RCC 7860 (cell line): ENCODE data around the gene RAP1A.
"Not testable (repeated sequence)": the region's sequence is repeated elsewhere in the genome, so short reads cannot be mapped to it uniquely, and the experiment has no call there.

ENCODE experiments used
- DNase-seq: peaks from one replicate; pipeline ENCODE4 v3.0.0-alpha.2; 2015; ENCODE audit warnings: low spot score
- FAIRE-seq: peaks from 2 replicates; lab custom pipeline; 2012; peaks lifted over from hg19 to GRCh38; lab: Jason Lieb, UNC

The RAP1A gene

GRCh38 chr1:111660204-111661150, 40.9 kb downstream of the RAP1A start:
- DNase-seq = no peak
- FAIRE-seq = no peak

DNA sequence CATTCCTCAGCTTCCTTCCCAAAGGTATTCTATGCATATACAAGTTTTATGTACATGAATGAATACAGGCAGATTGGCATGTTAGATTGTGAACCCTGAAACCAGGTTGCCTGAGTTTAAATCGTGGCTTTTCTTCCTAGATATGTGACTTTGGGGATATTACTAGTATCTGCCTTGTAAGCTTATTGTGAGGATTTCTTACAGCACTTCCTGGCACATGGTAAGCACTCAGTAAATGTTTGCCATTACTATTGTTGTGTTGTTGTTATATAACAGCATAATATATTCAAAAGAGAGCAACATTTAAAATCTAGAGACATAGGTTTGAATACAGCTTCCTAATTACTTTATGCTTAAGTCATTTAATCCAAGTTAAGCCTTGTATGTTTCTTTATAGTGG, 45.1 kb downstream of the RAP1A start:
- FAIRE-seq (no peak), DNase-seq (no peak)

GRCh38 chr1:111665497-111665896, 45.9 kb downstream of the RAP1A start:
- DNase-seq (no peak), FAIRE-seq (no peak)

- FAIRE-seq = no peak
- DNase-seq = no peak
These were observed 47.2 kb downstream of the RAP1A start for GRCh38 chr1:111666828-111667227.

DNA sequence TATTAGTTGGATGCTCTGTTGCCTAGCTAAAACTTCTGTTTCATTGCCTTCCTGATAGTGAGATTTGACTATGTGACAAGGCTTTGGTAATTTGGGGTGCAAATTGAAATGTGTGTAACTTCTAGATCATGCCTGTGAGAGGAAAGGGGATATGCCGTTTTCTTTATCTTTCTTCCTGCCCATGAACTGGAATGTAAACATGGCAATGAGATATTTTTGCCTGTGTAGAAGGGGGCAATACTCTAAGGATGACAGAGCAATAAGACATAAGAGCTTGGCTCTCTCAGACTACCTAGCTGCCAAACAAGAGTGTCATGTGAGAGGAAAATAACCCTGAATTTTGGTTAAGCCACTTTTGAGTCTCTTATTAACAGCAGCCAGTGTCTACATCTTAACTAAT, 49.7 kb downstream of the RAP1A start:
- DNase-seq = no peak
- FAIRE-seq = no peak

DNA sequence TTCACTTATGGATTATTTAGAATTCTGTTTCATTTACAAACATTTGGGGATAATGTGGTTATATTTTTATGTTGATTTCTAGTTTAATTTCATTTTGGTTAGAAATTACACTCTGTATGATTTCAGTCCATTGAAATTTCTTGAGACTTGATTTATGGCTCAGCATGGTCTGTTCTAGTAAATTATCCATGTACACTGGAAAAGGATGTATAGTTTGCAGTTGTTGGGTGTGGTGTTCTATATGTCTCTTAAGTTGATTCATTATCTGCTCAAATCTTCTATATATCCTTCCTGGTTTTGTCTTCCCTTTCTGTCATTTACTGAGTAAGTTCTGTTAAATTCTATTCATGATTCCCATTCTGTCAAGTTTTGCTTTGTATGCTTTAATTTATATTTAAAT, 52.3 kb downstream of the RAP1A start:
- no peak for DNase-seq
- FAIRE-seq = no peak

- FAIRE-seq = no peak
- no peak for DNase-seq
These were observed 52.7 kb downstream of the RAP1A start for GRCh38 chr1:111672331-111672730.

DNA sequence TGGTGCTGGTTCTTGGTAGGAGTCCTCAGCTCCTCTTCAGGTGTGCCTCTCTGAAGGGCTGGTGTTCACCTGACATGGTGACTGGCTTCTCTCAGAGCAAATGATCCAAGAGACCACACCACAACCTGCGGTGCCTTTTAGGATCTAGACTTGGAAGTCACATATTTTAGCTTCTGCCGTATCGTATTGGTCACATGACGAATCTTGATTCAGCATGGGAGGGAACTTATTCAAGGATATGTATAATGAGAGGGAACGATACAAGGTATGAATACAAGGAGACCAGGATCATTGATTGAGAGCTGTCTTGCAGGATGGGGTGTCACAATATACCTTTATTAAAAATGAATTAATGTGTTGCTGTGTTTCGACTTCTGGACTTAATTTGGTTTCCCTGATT, 58.0 kb downstream of the RAP1A start:
- DNase-seq (no peak), FAIRE-seq (no peak)

DNA sequence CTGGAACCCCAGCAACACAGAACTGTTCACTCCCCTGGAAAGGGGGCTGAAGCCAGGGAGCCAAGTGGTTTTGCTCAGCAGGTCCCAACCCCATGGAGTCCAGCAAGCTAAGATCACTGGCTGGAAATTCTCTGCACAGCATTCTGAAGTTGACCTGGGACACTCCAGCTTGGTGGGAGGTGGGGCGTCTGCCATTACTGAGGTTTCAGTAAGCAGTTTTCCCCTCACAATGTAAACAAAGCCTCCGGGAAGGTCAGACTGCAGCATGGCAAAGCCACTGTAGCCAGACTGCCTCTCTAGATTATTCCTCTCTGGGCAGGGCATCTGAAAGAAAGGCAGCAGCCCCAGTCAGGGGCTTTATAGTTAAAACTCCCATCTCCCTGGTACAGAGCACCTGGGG, 60.0 kb downstream of the RAP1A start:
- DNase-seq (no peak), FAIRE-seq (no peak)

GRCh38 chr1:111680212-111680800, 60.7 kb downstream of the RAP1A start:
- not testable (repeated sequence) for FAIRE-seq, DNase-seq

DNA sequence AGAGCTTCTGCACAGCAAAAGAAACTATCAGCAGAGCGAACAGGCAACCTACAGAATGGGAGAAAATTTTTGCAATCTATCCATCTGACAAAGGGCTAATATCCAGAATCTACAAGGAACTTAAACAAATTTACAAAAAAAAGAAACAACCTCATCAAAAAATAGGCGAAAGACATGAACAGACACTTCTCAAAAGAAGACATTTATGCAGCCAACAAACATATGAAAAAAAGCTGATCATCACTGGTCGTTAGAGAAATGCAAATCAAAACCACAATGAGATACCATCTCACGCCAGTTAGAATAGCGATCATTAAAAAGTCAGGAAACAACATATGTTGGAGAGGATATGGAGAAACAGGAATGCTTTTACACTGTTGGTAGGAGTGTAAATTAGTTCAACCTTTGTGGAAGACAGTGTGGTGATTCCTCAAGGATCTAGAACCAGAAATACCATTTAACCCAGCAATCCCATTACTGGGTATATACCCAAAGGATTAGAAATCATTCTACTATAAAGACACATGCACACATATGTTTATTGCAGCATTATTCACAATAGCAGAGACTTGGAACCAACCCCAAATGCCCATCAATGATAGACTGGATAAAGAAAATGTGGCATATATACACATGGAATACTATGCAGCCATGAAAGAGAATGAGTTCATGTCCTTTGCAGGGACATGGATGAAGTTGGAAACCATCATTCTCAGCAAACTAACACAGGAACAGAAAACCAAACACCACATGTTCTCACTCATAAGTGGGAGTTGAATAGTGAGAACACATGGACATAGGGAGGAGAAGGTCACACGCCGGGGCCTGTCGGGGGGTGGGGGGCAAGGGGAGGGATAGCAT, 65.9 kb downstream of the RAP1A start:
- not testable (repeated sequence) for DNase-seq, FAIRE-seq

- FAIRE-seq = peak; percentile 90
- peak; percentile 60 for DNase-seq
These were observed 70.7 kb downstream of the RAP1A start for GRCh38 chr1:111690306-111690617.

DNA sequence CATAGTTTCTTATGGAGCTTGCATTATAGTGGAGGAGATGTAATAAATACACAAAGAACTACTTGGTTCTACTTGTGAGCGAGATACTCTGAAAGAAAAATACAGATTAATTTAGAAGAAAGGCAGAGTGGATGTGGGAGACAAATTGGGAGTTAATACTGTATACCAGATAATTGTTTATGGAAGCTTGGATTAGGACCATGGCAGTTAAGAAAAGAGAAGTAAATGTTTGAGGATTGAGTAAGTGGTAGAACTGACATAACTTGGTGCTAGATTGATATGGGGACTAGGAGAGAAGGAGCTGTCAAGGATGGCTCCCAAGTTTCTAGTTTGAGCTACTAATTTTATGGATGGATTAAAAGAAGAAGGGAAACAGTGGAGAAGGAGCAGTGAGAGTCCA, 72.3 kb downstream of the RAP1A start:
- DNase-seq = no peak
- no peak for FAIRE-seq

DNA sequence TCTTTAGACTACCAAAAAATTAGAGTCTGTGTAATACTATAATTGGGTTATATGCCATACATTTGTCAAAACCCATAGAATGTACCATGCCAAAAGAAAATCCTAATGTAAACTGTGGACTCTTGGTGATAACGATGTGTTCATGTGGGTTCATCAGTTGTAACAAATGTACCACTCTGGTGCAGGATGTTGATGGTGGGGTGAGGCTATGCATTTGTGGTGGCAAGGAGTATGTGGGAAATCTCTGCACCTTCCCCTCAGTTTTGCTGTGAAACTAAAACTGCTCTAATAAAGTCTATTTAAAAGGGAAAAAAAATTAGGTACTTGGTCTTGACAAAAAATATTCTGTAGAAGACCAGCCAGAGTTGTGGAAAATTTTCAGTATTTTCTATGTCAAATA, 76.2 kb downstream of the RAP1A start:
- DNase-seq (no peak), FAIRE-seq (no peak)

DNA sequence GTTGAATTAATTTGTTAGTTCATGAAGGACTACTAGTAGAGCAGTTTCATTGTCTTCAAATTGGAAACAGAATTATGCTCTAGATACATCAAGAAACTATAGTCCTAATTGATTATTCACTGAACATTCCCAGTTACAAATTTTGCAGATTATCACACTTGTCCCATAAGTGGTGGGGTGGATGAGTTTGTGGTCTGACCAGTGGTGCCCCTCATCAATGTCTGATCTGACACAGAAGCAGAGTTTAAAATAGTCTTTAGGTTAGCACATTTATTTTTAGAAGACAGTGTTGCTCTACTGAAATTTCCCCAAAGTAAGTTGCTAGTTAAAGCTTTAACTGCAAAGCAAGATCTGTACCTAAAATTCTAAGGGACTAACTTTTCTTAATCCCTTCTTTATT, 76.7 kb downstream of the RAP1A start:
- no peak for FAIRE-seq

GRCh38 chr1:111699268-111699667, 79.7 kb downstream of the RAP1A start:
- FAIRE-seq (no peak), DNase-seq (no peak)

More for the DNA sequence above, 76.7 kb downstream of the RAP1A start:
- no peak for DNase-seq

DNA sequence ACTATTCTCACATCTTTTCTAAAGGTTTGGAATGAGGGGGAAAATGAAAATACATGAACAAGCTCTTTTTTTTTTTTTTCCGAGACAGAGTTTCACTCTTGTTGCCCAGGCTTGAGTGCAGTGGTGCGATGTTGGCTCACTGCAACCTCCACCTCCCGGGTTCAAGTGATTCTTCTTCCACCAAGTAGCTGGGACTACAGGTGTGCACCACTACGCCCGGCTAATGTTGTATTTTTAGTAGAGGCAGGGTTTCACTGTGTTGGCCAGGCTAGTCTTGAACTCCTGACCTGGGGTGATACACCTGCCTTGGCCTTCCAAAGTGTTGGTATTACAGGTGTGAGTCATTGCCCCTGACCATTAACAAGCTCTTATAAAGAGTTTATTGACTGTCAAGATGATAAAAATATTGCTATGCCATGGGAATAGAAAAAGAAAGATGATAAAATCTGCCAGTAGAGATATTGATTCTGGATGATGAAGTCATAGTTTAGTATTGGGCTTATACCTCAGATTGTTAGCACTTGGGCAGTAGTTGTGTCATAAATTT, 83.0 kb downstream of the RAP1A start:
- no peak for DNase-seq
- FAIRE-seq = no peak

DNA sequence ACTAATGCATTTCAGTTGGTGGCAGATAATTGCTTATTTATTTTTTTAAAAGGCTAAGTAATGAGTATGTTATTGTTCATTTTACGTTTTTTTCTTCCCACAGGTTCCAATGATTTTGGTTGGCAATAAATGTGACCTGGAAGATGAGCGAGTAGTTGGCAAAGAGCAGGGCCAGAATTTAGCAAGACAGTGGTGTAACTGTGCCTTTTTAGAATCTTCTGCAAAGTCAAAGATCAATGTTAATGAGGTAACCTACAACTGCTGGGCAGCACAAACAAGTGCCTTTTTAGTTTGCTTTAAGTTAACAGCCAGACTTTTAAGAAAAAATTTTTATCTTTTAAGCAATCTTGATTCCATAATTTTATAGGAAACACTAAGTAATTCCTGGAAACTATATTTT, 84.7 kb downstream of the RAP1A start:
- FAIRE-seq (no peak), DNase-seq (no peak)

GRCh38 chr1:111704776-111705175, 85.2 kb downstream of the RAP1A start:
- no peak for DNase-seq
- no peak for FAIRE-seq

- DNase-seq = no peak
- no peak for FAIRE-seq
These were observed 86.3 kb downstream of the RAP1A start for GRCh38 chr1:111705841-111706240.

GRCh38 chr1:111706921-111707320, 87.3 kb downstream of the RAP1A start:
- FAIRE-seq (no peak), DNase-seq (no peak)
